Measurements from ENCODE around the gene USP16.
"Not testable (repeated sequence)": the region's sequence is repeated elsewhere in the genome, so short reads cannot be mapped to it uniquely, and the experiment has no call there.

DNA sequence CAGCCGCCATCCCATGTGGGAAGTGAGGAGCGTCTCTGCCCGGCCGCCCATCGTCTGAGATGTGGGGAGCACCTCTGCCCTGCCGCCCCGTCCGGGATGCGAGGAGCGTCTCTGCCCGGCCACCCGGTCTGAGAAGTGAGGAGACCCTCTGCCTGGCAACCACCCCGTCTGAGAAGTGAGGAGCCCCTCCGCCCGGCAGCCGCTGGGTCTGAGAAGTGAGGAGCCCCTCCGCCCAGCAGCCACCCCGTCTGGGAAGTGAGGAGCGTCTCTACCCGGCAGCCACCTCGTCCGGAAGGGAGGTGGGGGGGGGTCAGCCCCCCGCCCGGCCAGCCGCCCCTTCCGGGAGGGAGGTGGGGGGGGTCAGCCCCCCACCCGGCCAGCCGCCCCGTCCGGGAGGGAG is 13.2 kb upstream of the USP16 start:
- TF ChIP-seq, protein P1, sequence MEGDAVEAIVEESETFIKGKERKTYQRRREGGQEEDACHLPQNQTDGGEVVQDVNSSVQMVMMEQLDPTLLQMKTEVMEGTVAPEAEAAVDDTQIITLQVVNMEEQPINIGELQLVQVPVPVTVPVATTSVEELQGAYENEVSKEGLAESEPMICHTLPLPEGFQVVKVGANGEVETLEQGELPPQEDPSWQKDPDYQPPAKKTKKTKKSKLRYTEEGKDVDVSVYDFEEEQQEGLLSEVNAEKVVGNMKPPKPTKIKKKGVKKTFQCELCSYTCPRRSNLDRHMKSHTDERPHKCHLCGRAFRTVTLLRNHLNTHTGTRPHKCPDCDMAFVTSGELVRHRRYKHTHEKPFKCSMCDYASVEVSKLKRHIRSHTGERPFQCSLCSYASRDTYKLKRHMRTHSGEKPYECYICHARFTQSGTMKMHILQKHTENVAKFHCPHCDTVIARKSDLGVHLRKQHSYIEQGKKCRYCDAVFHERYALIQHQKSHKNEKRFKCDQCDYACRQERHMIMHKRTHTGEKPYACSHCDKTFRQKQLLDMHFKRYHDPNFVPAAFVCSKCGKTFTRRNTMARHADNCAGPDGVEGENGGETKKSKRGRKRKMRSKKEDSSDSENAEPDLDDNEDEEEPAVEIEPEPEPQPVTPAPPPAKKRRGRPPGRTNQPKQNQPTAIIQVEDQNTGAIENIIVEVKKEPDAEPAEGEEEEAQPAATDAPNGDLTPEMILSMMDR (IDR thresholded peaks at IDR 0.05; ENCODE audit: poor library complexity), result not testable (repeated sequence)
- not testable (repeated sequence) for TF ChIP-seq EZH2phosphoT487 (IDR thresholded peaks at IDR 0.05; ENCODE audit: low read depth, severe bottlenecking, unreplicated experiment)

All from hepatocyte (in vitro differentiated cells).